NB4 (cell line): ENCODE data around the gene MICAL3.

Experiments
- CTCF ChIP-seq: IDR thresholded peaks from one replicate; pipeline ENCODE4 v1.5.1; 2012; ENCODE audit warnings: low read depth, low read length
- POLR2A ChIP-seq: IDR thresholded peaks from 2 replicates; pipeline ENCODE4 v1.6.1; 2011; ENCODE audit warnings: mild to moderate bottlenecking; ENCODE audit not compliant: insufficient read length; ENCODE audit errors: extremely low read depth

DNA sequence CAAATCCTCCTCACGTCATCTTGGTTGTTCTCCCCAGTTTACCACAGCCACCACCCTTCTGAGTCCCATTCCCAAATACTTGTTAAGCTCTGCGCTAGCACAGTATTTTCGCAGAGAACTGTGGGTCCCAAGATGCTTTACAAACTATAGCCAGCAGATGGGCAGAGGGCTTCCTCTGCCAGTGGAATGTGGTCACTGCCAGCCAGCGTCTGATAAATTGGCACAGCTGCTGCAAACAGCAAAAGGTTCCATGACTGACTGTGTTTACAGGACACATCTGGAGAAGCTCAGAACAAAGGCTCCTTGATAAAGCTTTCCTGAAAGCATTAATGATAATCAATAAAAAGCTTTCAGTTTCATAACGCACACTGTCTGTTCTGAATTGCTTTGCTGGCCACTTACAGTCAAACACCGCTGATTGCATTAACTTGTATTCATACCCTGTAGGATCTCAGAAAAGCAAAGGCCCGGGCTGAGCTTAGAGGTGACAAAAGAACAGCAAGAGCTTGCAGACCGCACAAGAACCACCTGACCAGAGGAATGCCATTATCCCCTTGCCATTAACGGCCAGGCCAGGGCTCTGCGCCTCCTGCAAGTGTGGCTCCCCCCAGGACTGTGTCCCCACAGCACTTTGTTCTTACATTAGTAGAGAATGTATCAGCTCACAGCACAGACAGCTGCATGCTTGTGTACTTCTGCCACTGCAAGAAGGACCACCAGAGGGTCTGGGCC, 120.6 kb downstream of the MICAL3 start:
- TF ChIP-seq CTCF (no peak), POLR2A (no peak)
